ENCODE data around the gene RASAL1.

DNA sequence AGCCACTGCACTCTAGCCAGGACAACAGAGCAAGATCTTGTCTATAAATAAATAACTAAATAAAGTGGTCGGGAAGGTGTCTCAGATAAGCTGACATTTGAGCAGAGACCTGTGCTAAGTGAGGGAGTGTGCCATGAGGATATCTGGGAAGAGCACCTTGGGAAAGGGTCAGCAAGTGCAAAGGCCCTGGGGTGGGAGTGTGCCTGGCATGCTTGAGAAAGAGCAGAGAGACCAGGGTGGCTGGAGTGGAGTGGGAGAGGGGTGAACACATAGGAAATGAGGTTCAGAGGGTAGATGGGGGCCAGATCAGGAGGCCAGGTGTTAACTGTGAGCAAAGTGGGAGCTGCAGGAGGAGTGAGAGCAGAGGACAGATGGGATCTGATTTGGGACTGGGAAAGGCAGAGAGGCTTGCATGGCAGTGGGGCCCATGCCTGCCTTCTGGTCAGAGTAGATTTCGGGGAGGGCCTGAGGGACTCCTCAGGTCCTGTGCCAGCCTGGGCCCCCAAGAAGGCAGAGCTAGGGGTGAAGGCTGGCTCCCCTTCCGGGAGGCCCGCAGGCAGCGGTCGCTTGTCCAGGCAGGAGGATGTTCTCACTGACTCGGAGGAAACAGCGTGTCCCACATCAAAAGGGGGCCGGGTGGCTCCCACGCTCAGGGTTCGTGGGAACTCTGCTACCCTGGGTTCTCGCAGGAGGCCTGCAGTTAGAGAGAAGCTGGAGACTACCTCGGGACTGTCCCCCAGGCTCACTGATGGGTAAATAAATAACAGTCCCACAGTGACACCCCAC lies 46.4 kb downstream of the RASAL1 start:
- no peak for TF ChIP-seq POLR2AphosphoS5 (IDR thresholded peaks at IDR 0.05; ENCODE audit: low read depth)
- TF ChIP-seq CTCF (conservative IDR thresholded peaks at IDR 0.05; ENCODE audit: low read depth in 2 of 2): no peak
- no peak for TF ChIP-seq EZH2 (IDR thresholded peaks at IDR 0.05; ENCODE audit: low read depth, unreplicated experiment)
- TF ChIP-seq STAT1 (IDR thresholded peaks at IDR 0.05; ENCODE audit: unreplicated experiment): no peak

Measured in GM23338 (cell line).